ENCODE data around the gene ADORA1.

DNA sequence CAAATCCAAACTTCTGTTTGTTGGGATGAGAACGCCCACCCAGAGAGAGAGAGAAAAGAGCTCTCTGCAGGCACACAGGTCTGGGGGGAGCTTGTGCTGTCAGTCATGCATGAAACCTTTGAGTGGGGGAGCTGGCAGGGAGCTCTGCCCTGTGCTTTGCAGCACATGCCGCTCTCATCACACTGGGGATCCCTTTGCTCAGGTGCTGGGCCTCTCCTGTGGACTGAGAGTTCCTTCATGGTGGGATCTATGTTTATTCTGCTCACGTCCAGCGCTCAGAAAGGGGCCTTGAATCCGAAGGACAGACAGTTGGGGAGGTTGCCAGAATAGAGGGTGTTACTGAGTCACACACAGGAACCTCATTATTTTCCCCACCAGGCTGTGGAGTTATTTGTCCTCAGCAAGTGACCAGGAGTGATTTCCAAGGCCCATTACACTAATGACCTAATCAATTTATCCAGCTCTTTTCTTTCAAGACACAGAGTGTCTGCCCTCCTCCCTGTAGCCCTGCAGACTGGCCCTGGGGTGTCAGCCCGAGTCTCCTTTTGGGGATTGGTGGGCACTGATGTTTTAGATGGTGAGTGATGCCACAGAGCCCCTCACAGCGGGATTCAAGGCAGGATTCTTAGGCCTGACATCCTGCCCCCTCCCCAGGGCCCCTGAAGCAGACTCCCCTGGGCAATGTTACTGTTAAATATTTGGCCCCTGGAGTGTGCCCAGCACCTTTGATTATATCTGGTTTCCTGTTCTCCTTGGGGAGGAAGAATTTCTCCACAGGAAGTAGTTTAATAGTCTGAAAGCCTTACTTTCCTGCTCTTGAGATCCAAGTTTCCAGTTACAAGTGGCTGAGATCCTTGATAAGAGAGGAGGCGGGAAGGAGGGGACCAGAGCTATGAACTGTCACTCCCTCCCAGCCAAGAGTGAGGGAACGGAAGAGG, 25.8 kb downstream of the ADORA1 start:
- TF ChIP-seq, protein P1, sequence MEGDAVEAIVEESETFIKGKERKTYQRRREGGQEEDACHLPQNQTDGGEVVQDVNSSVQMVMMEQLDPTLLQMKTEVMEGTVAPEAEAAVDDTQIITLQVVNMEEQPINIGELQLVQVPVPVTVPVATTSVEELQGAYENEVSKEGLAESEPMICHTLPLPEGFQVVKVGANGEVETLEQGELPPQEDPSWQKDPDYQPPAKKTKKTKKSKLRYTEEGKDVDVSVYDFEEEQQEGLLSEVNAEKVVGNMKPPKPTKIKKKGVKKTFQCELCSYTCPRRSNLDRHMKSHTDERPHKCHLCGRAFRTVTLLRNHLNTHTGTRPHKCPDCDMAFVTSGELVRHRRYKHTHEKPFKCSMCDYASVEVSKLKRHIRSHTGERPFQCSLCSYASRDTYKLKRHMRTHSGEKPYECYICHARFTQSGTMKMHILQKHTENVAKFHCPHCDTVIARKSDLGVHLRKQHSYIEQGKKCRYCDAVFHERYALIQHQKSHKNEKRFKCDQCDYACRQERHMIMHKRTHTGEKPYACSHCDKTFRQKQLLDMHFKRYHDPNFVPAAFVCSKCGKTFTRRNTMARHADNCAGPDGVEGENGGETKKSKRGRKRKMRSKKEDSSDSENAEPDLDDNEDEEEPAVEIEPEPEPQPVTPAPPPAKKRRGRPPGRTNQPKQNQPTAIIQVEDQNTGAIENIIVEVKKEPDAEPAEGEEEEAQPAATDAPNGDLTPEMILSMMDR (IDR thresholded peaks at IDR 0.05; ENCODE audit: low read length), result no peak
- TF ChIP-seq EZH2 (IDR thresholded peaks at IDR 0.05; ENCODE audit: borderline replicate concordance, low read length), result no peak

Data from OCI-LY1 (cell line).